RWPE2 (cell line): ENCODE results near the gene ZC3H7B.

ENCODE experiments used
- ATAC-seq: fragments of 200-7000 bp; cut with Tn5 transposase; 3 replicates; pipeline ENCODE4 v1.9.1; 2021; ENCODE audit warnings: low read depth
- DNase-seq: peaks from one replicate; pipeline ENCODE4 v3.0.0-alpha.2; 2020; ENCODE audit warnings: low spot score
- H3K27ac ChIP-seq: fragments of 450-650 bp; 2 replicates; pipeline ENCODE4 v1.5.1; 2017; ENCODE audit warnings: mild to moderate bottlenecking; ENCODE audit not compliant: poor library complexity, severe bottlenecking
- H3K27me3 ChIP-seq: fragments of 250-450 bp; sonication (Bioruptor Pico); 2 replicates; pipeline ENCODE4 v1.5.1; 2021; ENCODE audit warnings: mild to moderate bottlenecking, moderate library complexity; ENCODE audit not compliant: insufficient read depth, poor library complexity, severe bottlenecking
- H3K36me3 ChIP-seq: fragments of 250-450 bp; sonication (Bioruptor Pico); 2 replicates; pipeline ENCODE4 v1.5.1; 2020; ENCODE audit warnings: low read depth, mild to moderate bottlenecking, moderate library complexity
- H3K4me1 ChIP-seq: fragments of 250-450 bp; sonication (Bioruptor Pico); 2 replicates; pipeline ENCODE4 v1.5.1; 2021; ENCODE audit warnings: mild to moderate bottlenecking, moderate library complexity; ENCODE audit not compliant: insufficient read depth, poor library complexity, severe bottlenecking
- H3K4me3 ChIP-seq: fragments of 250-450 bp; sonication (Bioruptor Pico); 2 replicates; pipeline ENCODE4 v1.5.1; 2021; ENCODE audit warnings: mild to moderate bottlenecking, moderate library complexity; ENCODE audit not compliant: severe bottlenecking
- H3K9me3 ChIP-seq: fragments of 250-450 bp; sonication (Bioruptor Pico); 2 replicates; pipeline ENCODE4 v1.5.1; 2021; ENCODE audit warnings: mild to moderate bottlenecking, moderate library complexity; ENCODE audit not compliant: severe bottlenecking
- CTCF ChIP-seq: fragments of 450-650 bp; IDR thresholded peaks from one replicate; pipeline ENCODE4 v1.5.1; 2017; ENCODE audit warnings: mild to moderate bottlenecking, moderate library complexity; ENCODE audit not compliant: poor library complexity, severe bottlenecking

ZC3H7B gene

GRCh38 chr22:41311487-41311886 lies 10.2 kb downstream of the ZC3H7B start:
- no peak for DNase-seq
- no peaks in the 10 kb centered on the region for H3K4me1 ChIP-seq
- H3K27me3 ChIP-seq = no peaks in the 10 kb centered on the region
- no peak for TF ChIP-seq CTCF
- H3K36me3 ChIP-seq = peaks cover 22% of the 10 kb centered on the region
- no peak overlapping the region for H3K4me3 ChIP-seq
- no peaks in the 10 kb centered on the region for H3K9me3 ChIP-seq
- peak; percentile 31; the same call in 1 of the 3 replicates for ATAC-seq
- H3K27ac ChIP-seq = no peak overlapping the region

GRCh38 chr22:41314821-41315220 lies 13.5 kb downstream of the ZC3H7B start:
- TF ChIP-seq CTCF = no peak
- H3K36me3 ChIP-seq = peaks cover 6% of the 10 kb centered on the region; the same call in 1 of the 2 replicates

GRCh38 chr22:41315586-41315985 lies 14.3 kb downstream of the ZC3H7B start:
- Histone ChIP-seq H3K27ac (no peak overlapping the region), H3K4me3 (no peak overlapping the region), H3K4me1 (no peaks in the 10 kb centered on the region), H3K36me3 (peaks cover 6% of the 10 kb centered on the region; the same call in 1 of the 2 replicates), H3K9me3 (no peaks in the 10 kb centered on the region), H3K27me3 (no peaks in the 10 kb centered on the region)
- no peak for TF ChIP-seq CTCF
- no peak for ATAC-seq
- DNase-seq = no peak

More at GRCh38 chr22:41314821-41315220, 13.5 kb downstream of the ZC3H7B start:
- Histone ChIP-seq H3K27ac (no peak overlapping the region), H3K9me3 (no peaks in the 10 kb centered on the region), H3K27me3 (no peaks in the 10 kb centered on the region), H3K4me3 (no peak overlapping the region), H3K4me1 (no peaks in the 10 kb centered on the region)
- peak; percentile 56; the same call in 2 of the 3 replicates for ATAC-seq
- no peak for DNase-seq

GRCh38 chr22:41320416-41321240 lies 19.3 kb downstream of the ZC3H7B start:
- ATAC-seq = no peak
- H3K4me1 ChIP-seq = no peaks in the 10 kb centered on the region
- H3K27ac ChIP-seq = no peak overlapping the region
- no peak for TF ChIP-seq CTCF
- H3K9me3 ChIP-seq = no peaks in the 10 kb centered on the region
- peaks cover 32% of the 10 kb centered on the region for H3K36me3 ChIP-seq
- no peaks in the 10 kb centered on the region for H3K27me3 ChIP-seq
- no peak for DNase-seq
- H3K4me3 ChIP-seq = no peak overlapping the region
